Kidney (tissue), 14 donors: ENCODE data around the gene MASP2. TPM values are rescaled to one million over a fixed set of nuclear protein-coding genes. Genes with fewer than 3 reads are reported as not detected.
"Not testable (repeated sequence)": the region's sequence is repeated elsewhere in the genome, so short reads cannot be mapped to it uniquely, and the experiment has no call there.

ENCODE experiments used
- DNase-seq, 5 donors: peaks; one replicate each; pipeline ENCODE4 v3.0.0-alpha.2; 2013 to 2020
- FAIRE-seq: peaks from 2 replicates; lab custom pipeline; 2012; peaks lifted over from hg19 to GRCh38; lab: Jason Lieb, UNC
- H3K27ac ChIP-seq, 2 donors: one replicate each; pipeline ENCODE4 v1.7.0; 2013; ENCODE audit warnings: low read depth in 2 of 2, low read length in 2 of 2, inconsistent platforms in 1 of 2
- H3K27me3 ChIP-seq: one replicate; pipeline ENCODE4 v1.7.1; 2013; ENCODE audit warnings: low read length, inconsistent platforms; ENCODE audit not compliant: control insufficient read depth, insufficient read depth
- H3K36me3 ChIP-seq, 3 donors: one replicate each; pipeline versions ENCODE4 v1.7.0 to v1.7.1; 2013; ENCODE audit warnings: low read length in 3 of 3, control low read depth in 1 of 3, inconsistent platforms in 1 of 3; ENCODE audit not compliant: insufficient read depth in 3 of 3, control insufficient read depth in 2 of 3
- H3K4me1 ChIP-seq, 3 donors: one replicate each; pipeline versions ENCODE4 v1.7.0 to v1.7.1; 2013; ENCODE audit warnings: low read length in 3 of 3, inconsistent platforms in 1 of 3, low read depth in 1 of 3; ENCODE audit not compliant: control insufficient read depth in 2 of 3, insufficient read depth in 2 of 3
- H3K4me3 ChIP-seq, 3 donors: one replicate each; pipeline versions ENCODE4 v1.7.0 to v1.8.1; 2013; ENCODE audit warnings: low read length in 3 of 3, control low read depth in 1 of 3, inconsistent platforms in 1 of 3
- H3K9ac ChIP-seq, 3 donors: one replicate each; pipeline versions ENCODE4 v1.7.0 to v1.7.1; 2013; ENCODE audit warnings: low read length in 3 of 3, control low read depth in 1 of 3, inconsistent platforms in 1 of 3
- H3K9me3 ChIP-seq, 3 donors: one replicate each; pipeline versions ENCODE4 v1.7.0 to v1.7.1; 2013; ENCODE audit warnings: low read length in 3 of 3, control low read depth in 1 of 3, inconsistent platforms in 1 of 3; ENCODE audit not compliant: control insufficient read depth in 2 of 3, insufficient read depth in 1 of 3
- CTCF ChIP-seq: IDR thresholded peaks from 3 replicates; pipeline ENCODE4 v1.5.1; 2012; ENCODE audit warnings: mild to moderate bottlenecking, moderate library complexity, borderline replicate concordance; ENCODE audit not compliant: insufficient read depth; ENCODE audit errors: extremely low read depth
- intact Hi-C: fragments of 100-400 bp; cut with DNase I; formaldehyde crosslinking; loops from one replicate; pipeline ENCODE4 v1.11.1; 2022
- polyA plus RNA-seq: library from polyadenylated mRNA; stranded (reverse); fragments of 350-450 nt; fragmentation: Illumina TruSeq; extraction: RNeasy Lipid Tissue Mini Kit (QIAGEN cat#74804); gene quantifications from one replicate; pipeline ENCODE4 v1.2.3, GENCODE V29; 2014; ENCODE audit warnings: low read depth, low replicate concordance; ENCODE audit not compliant: insufficient read depth
- total RNA-seq: library from RNA; stranded (reverse); fragmentation: NEBNext Ultra II Directional; extraction: Animal tissue kit (Norgen Biotek cat#: 25700); gene quantifications from one replicate; pipeline ENCODE4 v1.2.1, GENCODE V29; 2021
- donor health status: control.
- donor health status: control.
- donor health status: control.
- donor health status: control.
- donor health status: control.
- donor health status: DM: yes; HTN: yes; CAD: no.
- donor health status: Normal renal cell carcinoma (clear cell type).

MASP2 gene
- total and polyA plus RNA-seq, 2 donors from 2014 or later: not detected

- Histone ChIP-seq H3K27ac (no peak overlapping the region), H3K4me3 (no peak overlapping the region), H3K36me3 (no peaks in the 10 kb centered on the region), H3K27me3 (no peaks in the 10 kb centered on the region), H3K4me1 (no peaks in the 10 kb centered on the region), H3K9ac (no peak overlapping the region), H3K9me3 (peaks cover 0 to 2% (median 0%) of the 10 kb centered on the region in 3 donors)
- TF ChIP-seq CTCF: no peak
- intact Hi-C loops: no loop called here
- DNase-seq (no peak), FAIRE-seq (no peak)
Measured at GRCh38 chr1:11000526-11000925, 46.5 kb downstream of the MASP2 start.

- no peak for TF ChIP-seq CTCF
- Histone ChIP-seq H3K27ac (no peak overlapping the region), H3K9ac (no peak overlapping the region), H3K27me3 (no peaks in the 10 kb centered on the region), H3K4me1 (no peaks in the 10 kb centered on the region), H3K36me3 (no peaks in the 10 kb centered on the region), H3K4me3 (no peak overlapping the region), H3K9me3 (peaks cover 0 to 2% (median 0%) of the 10 kb centered on the region in 3 donors)
- FAIRE-seq: no peak
- intact Hi-C loops: no loop called here
- no peak for DNase-seq
Measured at GRCh38 chr1:10996100-10996499, 50.9 kb downstream of the MASP2 start.

- Histone ChIP-seq H3K27me3 (no peaks in the 10 kb centered on the region), H3K9me3 (no peaks in the 10 kb centered on the region), H3K27ac (no peak overlapping the region), H3K4me3 (no peak overlapping the region), H3K4me1 (no peaks in the 10 kb centered on the region), H3K36me3 (no peaks in the 10 kb centered on the region), H3K9ac (no peak overlapping the region)
- FAIRE-seq (no peak), DNase-seq (no peak)
- intact Hi-C loops: no loop called here
- no peak for TF ChIP-seq CTCF
Measured at GRCh38 chr1:10992864-10993263, 54.2 kb downstream of the MASP2 start.

- H3K4me1 ChIP-seq, H3K9ac ChIP-seq, FAIRE-seq, DNase-seq, H3K36me3 ChIP-seq, H3K4me3 ChIP-seq, H3K9me3 ChIP-seq, H3K27ac ChIP-seq, H3K27me3 ChIP-seq, intact Hi-C loops: not testable (repeated sequence)
Measured at GRCh38 chr1:10992004-10992403, 55.0 kb downstream of the MASP2 start.
